Spleen (tissue), 11 donors: ENCODE data around the gene GNPAT. TPM values are rescaled to one million over a fixed set of nuclear protein-coding genes. Genes with fewer than 3 reads are reported as not detected.

Experiments used
- DNase-seq: peaks from one replicate; pipeline ENCODE4 v3.0.0-alpha.2; 2020
- H3K27ac ChIP-seq, 8 donors: fragments of 200-600 bp; sonication (generic) in 7 of 8; 1 replicate in 4 of 8; 2 replicates in 4 of 8; pipeline versions ENCODE4 v1.5.0 to v1.8.0; 2016 to 2021; ENCODE audit warnings: inconsistent platforms in 4 of 8, mild to moderate bottlenecking in 4 of 8, moderate library complexity in 1 of 8
- H3K27me3 ChIP-seq, 7 donors: fragments of 200-600 bp; sonication (generic) in 6 of 7; replicated peaks in 1 of 7; 1 replicate in 4 of 7; 2 replicates in 3 of 7; pipeline versions ENCODE4 v1.5.0 to v1.8.0; 2016 to 2021; ENCODE audit warnings: inconsistent platforms in 3 of 7, mild to moderate bottlenecking in 1 of 7
- H3K36me3 ChIP-seq, 6 donors: fragments of 200-600 bp; sonication (generic) in 5 of 6; 1 replicate in 4 of 6; 2 replicates in 2 of 6; pipeline versions ENCODE4 v1.5.0 to v1.8.0; 2016 to 2021; ENCODE audit warnings: inconsistent platforms in 2 of 6
- H3K4me1 ChIP-seq, 6 donors: fragments of 200-600 bp; sonication (generic) in 5 of 6; 1 replicate in 3 of 6; 2 replicates in 3 of 6; pipeline versions ENCODE4 v1.5.0 to v1.8.0; 2016 to 2021; ENCODE audit warnings: inconsistent platforms in 3 of 6
- H3K4me3 ChIP-seq, 8 donors: fragments of 200-600 bp; sonication (generic) in 7 of 8; 1 replicate in 4 of 8; 2 replicates in 4 of 8; pipeline versions ENCODE4 v1.5.0 to v1.8.0; 2016 to 2021; ENCODE audit warnings: inconsistent platforms in 4 of 8, mild to moderate bottlenecking in 4 of 8, moderate library complexity in 2 of 8
- H3K9me3 ChIP-seq, 8 donors: fragments of 200-600 bp; sonication (generic) in 7 of 8; 1 replicate in 4 of 8; 2 replicates in 4 of 8; pipeline versions ENCODE4 v1.5.0 to v1.8.0; 2016 to 2021; ENCODE audit warnings: inconsistent platforms in 4 of 8
- CTCF ChIP-seq, 11 experiments: fragments of 200-600 bp in 7 of 11; fragments of 450-650 bp in 4 of 11; sonication (generic) in 4 of 11; IDR thresholded peaks in 8 of 11; conservative IDR thresholded peaks in 3 of 11; 1 replicate in 7 of 11; 2 replicates in 4 of 11; pipeline versions ENCODE4 v1.4.0 to v1.8.0; 2016 to 2021; ENCODE audit warnings: antibody characterized with exemption in 11 of 11, inconsistent platforms in 4 of 11, mild to moderate bottlenecking in 1 of 11
- POLR2A ChIP-seq, 3 donors: fragments of 450-650 bp; IDR thresholded peaks; one replicate each; pipeline ENCODE4 v1.5.1; 2017; ENCODE audit warnings: antibody characterized with exemption in 3 of 3, mild to moderate bottlenecking in 1 of 3
- POLR2AphosphoS5 ChIP-seq, 3 donors: sonication (generic); formaldehyde crosslinking; IDR thresholded peaks; one replicate each; pipeline ENCODE4 v1.5.1; 2017; ENCODE audit warnings: antibody characterized with exemption in 3 of 3
- WGBS, 5 donors: extraction: QIAGEN DNeasy Blood & Tissue Kit in 3 of 5; methylation state at CpG; one replicate each; pipeline versions ENCODE4 v1.1.5 to v1.1.7; 2013 to 2018; 5-methylcytosine and 5-hydroxymethylcytosine counted together
- intact Hi-C: fragments of 100-400 bp; cut with DNase I; formaldehyde crosslinking; loops from one replicate; pipeline ENCODE4 v1.15.0; 2023; ENCODE audit warnings: low total_unique reads
- polyA plus RNA-seq, 3 donors: library from polyadenylated mRNA; stranded (reverse); fragments of 200-250 nt; gene quantifications; one replicate each; pipeline ENCODE4 v1.2.1, GENCODE V29; 2013
- total RNA-seq, 7 donors: library from RNA; depleted of rRNA in 3 of 7; stranded (reverse); fragments of >200 nt in 3 of 7; fragmentation: NEBNext Ultra II Directional in 4 of 7; extraction: Animal tissue kit (Norgen Biotek cat#: 25700) in 4 of 7; gene quantifications; one replicate each; pipeline versions ENCODE4 v1.1.0 to v1.2.1, GENCODE V29; 2016 to 2021
- donor health status: healthy with polysubstance abuse.
- donor health status: DM: no; HTN: no; CAD: no; lungs with moderate emphysema.
- donor health status: DM: no; HTN: no; CAD: no.
- donor health status: Bipolar disorder and iron deficiency.
- donor health status: healthy.
- donor health status: DM: no; HTN: no; CAD: no.
- donor health status: DM: yes; HTN: yes; CAD: no.

Gene GNPAT
- total and polyA plus RNA-seq, 10 donors: 27.7 to 42.9 (median 34.0) TPM

GRCh38 chr1:231260351-231260750 is 19.3 kb downstream of the GNPAT start:
- Histone ChIP-seq H3K27me3 (no peaks in the 10 kb centered on the region), H3K4me3 (no peak overlapping the region), H3K9me3 (peaks cover 0 to 25% (median 13%) of the 10 kb centered on the region in 8 donors), H3K4me1 (no peaks in the 10 kb centered on the region), H3K27ac (no peak overlapping the region), H3K36me3 (peaks cover 5 to 100% (median 85%) of the 10 kb centered on the region in 6 donors)
- DNase-seq: no peak
- 94 to 97% (median 96%) methylated on average over 4 of the region's 4 CpGs for WGBS, 5 donors
- no peak for TF ChIP-seq POLR2A (IDR thresholded peaks at IDR 0.05)
- TF ChIP-seq POLR2AphosphoS5 (IDR thresholded peaks at IDR 0.05): no peak
- no peak for TF ChIP-seq CTCF (IDR thresholded peaks at IDR 0.05 in 8 of 11, conservative IDR thresholded peaks at IDR 0.05 in 3 of 11)
- intact Hi-C loops: no loop called here

- no peaks in the 10 kb centered on the region for H3K27me3 ChIP-seq
- no peak overlapping the region for H3K27ac ChIP-seq
- intact Hi-C loops: no loop called here
- H3K4me3 ChIP-seq: no peak overlapping the region
- peaks cover 4 to 100% (median 91%) of the 10 kb centered on the region in 6 donors for H3K36me3 ChIP-seq
- no peaks in the 10 kb centered on the region for H3K4me1 ChIP-seq
- DNase-seq: no peak
- TF ChIP-seq POLR2AphosphoS5 (IDR thresholded peaks at IDR 0.05): no peak
- TF ChIP-seq CTCF (IDR thresholded peaks at IDR 0.05 in 8 of 11, conservative IDR thresholded peaks at IDR 0.05 in 3 of 11): no peak
- no peak for TF ChIP-seq POLR2A (IDR thresholded peaks at IDR 0.05)
- WGBS, 5 donors: 95 to 100% (median 96%) methylated on average over 1 of the region's 1 CpG
- H3K9me3 ChIP-seq: peaks cover 0 to 2% (median 0%) of the 10 kb centered on the region in 8 donors
These were observed 23.6 kb downstream of the GNPAT start for GRCh38 chr1:231264642-231265041.

GRCh38 chr1:231265379-231265778 is 24.4 kb downstream of the GNPAT start:
- WGBS, 5 donors: 94 to 96% (median 96%) methylated on average over 3 of the region's 3 CpGs
- Histone ChIP-seq H3K27ac (no peak overlapping the region), H3K27me3 (no peaks in the 10 kb centered on the region), H3K36me3 (peaks cover 0 to 100% (median 89%) of the 10 kb centered on the region in 6 donors), H3K9me3 (no peaks in the 10 kb centered on the region), H3K4me3 (no peak overlapping the region), H3K4me1 (no peaks in the 10 kb centered on the region)
- TF ChIP-seq POLR2AphosphoS5 (IDR thresholded peaks at IDR 0.05) (no peak), CTCF (IDR thresholded peaks at IDR 0.05 in 8 of 11, conservative IDR thresholded peaks at IDR 0.05 in 3 of 11) (no peak), POLR2A (IDR thresholded peaks at IDR 0.05) (no peak)
- intact Hi-C loops: no loop called here
- DNase-seq: no peak

GRCh38 chr1:231266811-231267322 is 25.9 kb downstream of the GNPAT start:
- TF ChIP-seq POLR2AphosphoS5 (IDR thresholded peaks at IDR 0.05) (no peak), POLR2A (IDR thresholded peaks at IDR 0.05) (no peak), CTCF (IDR thresholded peaks at IDR 0.05 in 8 of 11, conservative IDR thresholded peaks at IDR 0.05 in 3 of 11) (no peak)
- Histone ChIP-seq H3K9me3 (no peaks in the 10 kb centered on the region), H3K36me3 (peaks cover 0 to 100% (median 84%) of the 10 kb centered on the region in 6 donors), H3K4me3 (no peak overlapping the region), H3K4me1 (no peaks in the 10 kb centered on the region), H3K27me3 (no peaks in the 10 kb centered on the region), H3K27ac (no peak overlapping the region)
- DNase-seq: no peak
- 7 to 96% (median 63%) methylated on average over 1 of the region's 1 CpG for WGBS, 5 donors
- intact Hi-C loops: no loop called here
